T47D (cell line): ENCODE data around the gene SRSF6.
"Not testable (repeated sequence)": the region's sequence is repeated elsewhere in the genome, so short reads cannot be mapped to it uniquely, and the experiment has no call there.

ENCODE experiments used
- DNase-seq, 2 experiments: peaks; one replicate each; pipeline versions ENCODE4 v3.0.0 to v3.0.0-alpha.2; 2011 to 2012; ENCODE audit warnings: low read depth in 1 of 2, low spot score in 1 of 2
- JUND ChIP-seq: IDR thresholded peaks from 2 replicates; pipeline ENCODE4 v1.6.1; 2012; ENCODE audit warnings: low read depth
- in situ Hi-C: cut with HindIII; loops from 2 replicates; pipeline ENCODE4 v1.10.0; 2016; ENCODE audit warnings: low sequenced_read_pairs, low pct_unique_long_range_greater_than_20kb

The SRSF6 gene

GRCh38 chr20:43467589-43467988 is 9.9 kb downstream of the SRSF6 start:
- no peak for DNase-seq
- in situ Hi-C loops = no loop called here
- no peak for TF ChIP-seq JUND

GRCh38 chr20:43472671-43473380 is 15.1 kb downstream of the SRSF6 start:
- no peak for DNase-seq
- in situ Hi-C loops = no loop called here
- TF ChIP-seq JUND = no peak

- no peak for TF ChIP-seq JUND
- in situ Hi-C loops = no loop called here
- DNase-seq = no peak
These were observed 15.6 kb downstream of the SRSF6 start for GRCh38 chr20:43473381-43473704.

DNA sequence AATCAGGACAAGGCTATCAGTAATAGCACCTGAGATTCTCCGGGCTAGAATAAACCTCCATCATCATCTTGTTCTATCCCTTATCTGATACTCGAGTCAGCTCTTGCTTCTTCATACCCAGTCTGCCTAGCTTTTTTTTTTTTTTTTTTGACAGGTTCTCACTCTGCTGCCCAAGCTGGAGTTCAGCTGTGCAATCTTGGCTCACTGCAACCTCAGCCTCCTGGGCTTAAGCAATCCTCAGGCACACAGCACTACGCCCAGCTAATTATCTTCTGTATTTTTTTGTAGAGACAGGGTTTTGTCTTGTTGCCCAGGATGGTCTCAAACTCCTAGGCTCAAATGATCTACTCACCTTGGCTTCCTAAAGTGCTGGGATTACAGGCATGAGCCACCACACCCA is 19.5 kb downstream of the SRSF6 start:
- in situ Hi-C loops = no loop called here
- no peak for DNase-seq
- TF ChIP-seq JUND = no peak

DNA sequence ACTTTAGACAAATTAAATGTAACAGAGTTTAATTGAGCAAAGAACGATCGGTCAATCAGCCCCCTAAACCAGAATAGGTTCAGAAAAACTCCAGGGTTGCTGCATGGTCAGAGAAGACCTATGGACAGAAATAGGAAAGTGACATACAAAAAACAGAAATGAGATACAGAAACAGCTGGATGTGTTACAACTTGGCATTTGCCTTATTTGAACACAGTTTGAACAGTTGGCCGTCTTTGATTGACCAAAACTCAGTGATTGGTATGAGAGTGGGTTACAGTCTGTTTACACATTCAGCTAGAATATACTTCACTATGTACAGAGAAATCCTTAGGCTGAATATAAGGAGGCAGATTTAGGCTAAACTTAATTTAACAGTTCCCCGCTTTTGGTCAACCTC is 19.9 kb downstream of the SRSF6 start:
- no peak for TF ChIP-seq JUND
- in situ Hi-C loops = no loop called here
- DNase-seq = no peak

DNA sequence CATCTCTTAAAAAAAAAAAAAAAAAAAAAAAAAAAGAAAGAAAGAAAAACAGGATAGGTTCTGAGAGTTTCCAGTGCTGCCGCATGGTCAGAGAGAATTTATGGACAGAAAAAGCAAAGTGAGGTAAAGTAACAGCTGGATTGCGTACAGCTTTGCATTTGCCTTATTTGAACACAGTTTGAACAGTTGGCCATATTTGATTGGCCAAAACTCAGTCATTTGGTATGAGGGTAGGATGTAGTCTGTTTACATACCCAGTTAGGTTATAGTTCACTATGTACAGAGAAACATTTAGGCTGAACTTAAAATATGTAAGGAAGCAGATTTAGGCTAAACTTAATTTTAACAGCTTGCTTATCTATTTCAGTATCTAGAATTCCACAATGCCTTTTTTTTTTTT is 32.3 kb downstream of the SRSF6 start:
- DNase-seq = no peak
- in situ Hi-C loops = no loop called here
- TF ChIP-seq JUND = no peak

DNA sequence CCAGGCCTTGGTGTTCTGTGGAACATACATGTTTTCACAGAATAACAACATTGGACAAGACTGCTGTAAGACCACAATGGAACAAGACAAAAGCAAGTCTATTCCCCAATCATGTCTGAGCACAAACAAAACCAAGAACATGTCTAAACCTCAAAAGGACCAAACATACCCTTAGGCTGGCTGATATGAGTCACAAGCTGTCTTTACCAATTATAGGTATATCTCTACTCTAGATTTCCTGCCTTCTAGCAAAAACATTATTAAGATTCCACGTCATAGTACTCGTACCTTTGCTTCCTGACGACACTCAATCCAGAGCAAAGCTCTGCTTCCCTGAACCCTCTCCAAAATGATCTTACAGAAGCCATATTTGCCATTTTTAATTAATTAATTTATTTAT is 34.4 kb downstream of the SRSF6 start:
- TF ChIP-seq JUND = no peak
- no peak for DNase-seq
- in situ Hi-C loops = no loop called here

DNA sequence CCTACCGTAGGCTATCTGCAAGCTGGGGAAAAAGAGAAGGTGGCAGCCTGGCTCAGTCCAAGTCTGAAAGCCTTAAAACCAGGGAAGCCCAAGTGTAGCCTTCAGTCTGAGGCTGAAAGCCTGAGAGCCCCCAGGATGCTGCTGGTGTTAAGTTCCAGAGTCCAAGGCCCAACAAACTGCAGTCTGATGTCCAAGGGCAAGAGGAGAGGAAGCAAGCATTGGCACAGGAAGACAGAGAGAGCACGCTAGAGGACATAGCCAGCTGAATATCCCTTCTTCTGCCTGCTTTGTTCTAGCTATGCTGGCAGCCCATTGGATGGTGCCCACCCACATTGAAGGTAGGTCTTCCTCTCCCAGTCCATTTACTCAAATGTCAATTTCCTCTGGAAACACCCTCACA is 37.7 kb downstream of the SRSF6 start:
- in situ Hi-C loops = no loop called here
- no peak for DNase-seq
- TF ChIP-seq JUND = no peak

DNA sequence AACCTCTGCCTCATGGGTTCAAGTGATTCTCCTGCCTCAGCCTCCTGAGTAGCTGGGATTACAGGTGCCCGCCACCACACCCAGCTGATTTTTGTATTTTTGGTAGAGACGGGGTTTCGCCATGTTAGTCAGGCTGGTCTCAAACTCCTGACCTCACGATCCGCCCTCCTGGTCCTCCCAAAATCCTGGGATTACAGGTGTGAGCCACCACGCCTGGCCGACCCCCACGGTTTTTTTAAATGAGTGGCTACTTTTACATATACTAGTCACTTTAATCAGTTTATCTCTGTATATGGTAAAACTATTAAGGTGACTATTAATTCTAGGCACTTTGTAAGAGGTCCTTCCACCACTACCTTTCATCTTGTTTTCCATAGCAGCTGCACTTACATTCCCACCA is 44.3 kb downstream of the SRSF6 start:
- in situ Hi-C loops, DNase-seq: not testable (repeated sequence)

GRCh38 chr20:43506238-43506637 is 48.5 kb downstream of the SRSF6 start:
- TF ChIP-seq JUND = no peak
- in situ Hi-C loops = no loop called here
- DNase-seq = no peak

GRCh38 chr20:43507150-43508080 is 49.7 kb downstream of the SRSF6 start, which contains the start of gene L3MBTL1:
TSS of gene L3MBTL1 (plus strand) at chr20:43507697. CDS start at chr20:43513504, 5,807 bp downstream.
- no peak for TF ChIP-seq JUND
- in situ Hi-C loops = no loop called here
- DNase-seq = peak; percentile 65 to 88

DNA sequence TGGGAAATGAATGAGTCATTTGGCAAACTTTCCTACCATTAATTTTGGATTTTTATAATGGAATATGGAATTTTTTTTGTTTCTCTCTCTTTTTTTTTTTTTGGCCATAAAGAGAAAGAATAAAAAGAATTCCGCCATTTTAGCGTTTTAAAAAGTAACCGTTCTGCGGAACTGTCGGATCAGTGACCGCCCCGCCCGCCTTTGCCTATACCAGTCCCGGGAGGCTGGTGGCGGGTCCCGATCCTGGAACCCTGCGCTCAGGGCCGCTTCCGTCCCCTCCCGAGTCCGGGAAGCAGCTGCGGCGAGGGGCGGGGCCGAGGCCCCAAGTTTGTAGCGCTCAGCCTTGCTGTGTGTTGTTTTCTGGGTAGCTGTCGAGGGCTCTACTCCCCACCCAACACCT is 50.4 kb downstream of the SRSF6 start:
- no peak for TF ChIP-seq JUND
- DNase-seq = no peak
- in situ Hi-C loops = no loop called here

GRCh38 chr20:43508604-43509040 is 50.9 kb downstream of the SRSF6 start:
- in situ Hi-C loops = no loop called here
- DNase-seq = peak in 1 of 2 experiments; percentile 18
- no peak for TF ChIP-seq JUND

DNA sequence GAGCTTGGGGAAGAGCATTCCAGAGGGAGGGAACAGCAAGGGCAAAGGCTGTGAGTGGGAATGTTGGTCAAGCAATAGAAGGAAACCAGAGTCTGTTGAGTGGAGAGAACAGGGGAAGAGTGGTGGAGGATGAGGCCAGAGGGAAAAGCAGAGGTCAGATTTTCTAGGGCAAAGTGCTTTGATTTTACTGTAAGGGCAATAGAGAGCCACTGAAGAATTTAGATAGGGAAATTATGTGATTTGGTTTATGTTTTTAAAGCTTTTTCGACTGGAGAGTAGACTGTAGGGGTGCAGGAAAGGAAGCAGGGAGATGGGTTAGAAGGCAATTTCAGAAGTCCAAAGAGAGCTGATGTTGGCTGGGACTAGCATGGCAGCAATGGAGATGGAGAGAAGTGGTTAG is 54.2 kb downstream of the SRSF6 start:
- in situ Hi-C loops = no loop called here

More for the DNA sequence above, 54.2 kb downstream of the SRSF6 start:
- no peak for TF ChIP-seq JUND
- no peak for DNase-seq
